BJ (cell line): ENCODE results near the gene CFDP1. TPM values are rescaled to one million over a fixed set of nuclear protein-coding genes. Genes with fewer than 3 reads are reported as not detected.

Source experiments
- CTCF ChIA-PET: fragments of 350-600 bp; formaldehyde crosslinking; extraction: SDS; loops from one replicate; lab custom pipeline; 2021; ENCODE audit warnings: antibody characterized with exemption, inconsistent platforms; lab: Yijun Ruan, JAX
- POLR2A ChIA-PET: fragments of 300-600 bp; sonication (Branson Sonifier 250); formaldehyde crosslinking; extraction: SDS; loops from one replicate; lab custom pipeline; 2021; ENCODE audit warnings: antibody characterized with exemption; lab: Charles Lee
- DNase-seq: peaks from one replicate; pipeline ENCODE4 v3.0.0-alpha.2; 2011; ENCODE audit warnings: low read depth
- H3K27me3 ChIP-seq: 2 replicates; pipeline ENCODE4 v1.6.0; 2011; ENCODE audit warnings: low read length; ENCODE audit not compliant: control insufficient read depth, insufficient read depth
- H3K36me3 ChIP-seq: 2 replicates; pipeline ENCODE4 v1.5.1; 2011; ENCODE audit warnings: low read length; ENCODE audit not compliant: control insufficient read depth, insufficient read depth
- H3K4me3 ChIP-seq: 2 replicates; pipeline ENCODE4 v1.5.1; 2011; ENCODE audit warnings: low read depth, mild to moderate bottlenecking, control low read depth, low read length
- polyA minus RNA-seq: library from RNA; depleted of rRNA, polyadenylated mRNA; stranded (reverse); fragments of >200 nt; gene quantifications from 2 replicates; pipeline ENCODE4 v1.2.3, GENCODE V29; 2011; rRNA and poly(A)+ RNA removed
- polyA plus RNA-seq: library from polyadenylated mRNA; depleted of rRNA; stranded (reverse); fragments of >200 nt; gene quantifications from 2 replicates; pipeline ENCODE4 v1.2.3, GENCODE V29; 2011; rRNA removed
- TF ChIP-seq, protein P1 (sequence below): IDR thresholded peaks from 2 replicates; pipeline ENCODE4 v1.5.1; 2011; ENCODE audit warnings: low read depth, mild to moderate bottlenecking, control low read depth, inconsistent platforms, low read length, moderate library complexity; ENCODE audit not compliant: insufficient read depth

Gene CFDP1
- polyA plus RNA-seq: 10.9 and 38.6 TPM in 2 replicates
- polyA minus RNA-seq: 7.1 and 8.3 TPM in 2 replicates

DNA sequence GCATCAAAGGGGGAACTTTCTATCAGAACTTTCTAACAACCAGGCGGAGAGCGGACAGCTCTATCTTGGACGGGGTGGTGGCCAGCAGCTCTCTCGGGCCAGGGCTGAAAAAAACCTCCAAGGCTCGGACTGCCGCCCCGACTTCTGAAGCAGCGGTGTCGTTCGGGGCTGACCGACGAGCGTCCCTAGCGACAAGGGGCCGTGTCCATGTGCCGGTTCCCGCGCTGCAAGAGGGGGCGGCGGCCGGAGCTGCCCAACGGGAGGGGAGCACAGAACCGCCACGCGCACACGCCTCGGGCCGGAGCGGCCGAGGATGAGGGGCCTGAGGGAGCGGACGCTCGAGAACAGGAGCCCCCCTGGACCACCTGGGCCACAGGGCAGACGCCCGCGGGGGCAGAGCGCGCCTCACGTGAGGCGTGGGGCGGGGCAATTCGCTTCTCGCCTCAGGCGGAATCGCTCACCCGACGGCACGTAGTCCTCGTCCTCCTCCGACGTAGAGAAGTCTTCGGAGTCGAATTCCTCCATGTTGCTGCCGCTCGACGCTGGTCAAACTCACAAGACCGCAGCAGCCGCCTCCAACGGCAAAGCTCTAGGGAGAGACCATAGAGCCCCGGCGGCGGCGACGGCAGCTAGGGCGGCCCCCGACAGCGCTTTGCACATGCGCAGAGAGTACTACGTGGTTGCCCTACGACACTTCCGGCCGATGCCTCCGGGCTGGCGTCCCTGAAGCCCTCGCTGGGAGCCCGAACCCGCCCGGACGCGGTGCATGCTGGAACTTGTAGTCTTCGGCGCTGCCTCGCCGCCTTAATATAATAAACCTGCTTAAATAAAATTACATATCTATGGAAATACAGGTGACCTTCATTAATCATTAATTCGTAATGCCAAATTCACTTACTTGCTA, at the start of gene CFDP1:
Gene CFDP1 (minus strand): TSS at position 676 of the 904 bp plus-strand sequence. CDS start 151 bp downstream, at position 525.
- CTCF ChIA-PET: interaction anchor here (0.7 to 2.2 kb wide), 7 partner anchors 10 to 234 kb away, joined by 3 to 10 read pairs (median 4); partner anchors contain the start of gene TMEM170A
- peak; percentile 52 for DNase-seq
- Histone ChIP-seq H3K4me3 (peak within 1 kb of the TSS; percentile 99), H3K36me3 (no peaks in the 10 kb centered on the region), H3K27me3 (no peaks in the 10 kb centered on the region)
- TF ChIP-seq, protein P1, sequence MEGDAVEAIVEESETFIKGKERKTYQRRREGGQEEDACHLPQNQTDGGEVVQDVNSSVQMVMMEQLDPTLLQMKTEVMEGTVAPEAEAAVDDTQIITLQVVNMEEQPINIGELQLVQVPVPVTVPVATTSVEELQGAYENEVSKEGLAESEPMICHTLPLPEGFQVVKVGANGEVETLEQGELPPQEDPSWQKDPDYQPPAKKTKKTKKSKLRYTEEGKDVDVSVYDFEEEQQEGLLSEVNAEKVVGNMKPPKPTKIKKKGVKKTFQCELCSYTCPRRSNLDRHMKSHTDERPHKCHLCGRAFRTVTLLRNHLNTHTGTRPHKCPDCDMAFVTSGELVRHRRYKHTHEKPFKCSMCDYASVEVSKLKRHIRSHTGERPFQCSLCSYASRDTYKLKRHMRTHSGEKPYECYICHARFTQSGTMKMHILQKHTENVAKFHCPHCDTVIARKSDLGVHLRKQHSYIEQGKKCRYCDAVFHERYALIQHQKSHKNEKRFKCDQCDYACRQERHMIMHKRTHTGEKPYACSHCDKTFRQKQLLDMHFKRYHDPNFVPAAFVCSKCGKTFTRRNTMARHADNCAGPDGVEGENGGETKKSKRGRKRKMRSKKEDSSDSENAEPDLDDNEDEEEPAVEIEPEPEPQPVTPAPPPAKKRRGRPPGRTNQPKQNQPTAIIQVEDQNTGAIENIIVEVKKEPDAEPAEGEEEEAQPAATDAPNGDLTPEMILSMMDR: no peak
- POLR2A ChIA-PET: interaction anchor here (0.6 kb wide), 1 partner anchor 11 kb away, joined by 6 read pairs; no protein-coding TSS in a partner anchor

DNA sequence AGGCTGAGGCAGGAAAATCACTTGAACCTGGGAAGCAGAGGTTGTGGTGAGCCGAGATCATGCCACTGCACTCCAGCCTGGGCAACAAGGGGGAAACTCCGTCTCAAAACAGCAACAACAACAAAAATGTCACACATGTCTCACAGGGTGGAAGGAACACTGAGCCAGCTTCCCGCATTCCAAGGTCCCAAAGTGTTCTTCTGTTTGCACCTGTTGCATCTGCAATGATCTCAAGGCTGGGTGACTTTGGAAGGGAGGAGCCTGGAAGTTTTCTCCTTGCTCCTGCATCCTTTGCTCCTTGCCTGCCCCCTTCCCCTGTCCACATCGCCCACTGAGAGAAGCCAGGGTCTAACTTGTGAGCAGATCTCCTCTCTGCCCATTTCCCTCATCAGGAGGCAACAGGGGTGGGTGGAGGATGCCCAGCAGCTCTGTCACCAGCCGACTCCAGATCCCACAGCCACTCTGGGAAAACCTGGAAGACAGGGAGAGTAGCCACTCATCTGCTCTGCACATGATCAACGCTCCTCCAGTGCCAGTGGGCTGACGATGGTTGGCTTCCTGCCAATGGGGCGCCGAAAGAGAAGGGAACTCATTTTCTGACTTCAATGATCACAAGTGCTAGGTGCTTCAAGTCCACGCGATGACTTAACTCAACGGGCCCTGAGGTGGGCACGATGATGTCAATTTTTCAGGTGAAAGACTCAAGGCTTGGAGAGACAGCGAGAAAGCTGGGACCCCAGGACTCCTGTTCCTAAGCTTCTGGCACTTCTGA, 49.3 kb upstream of the CFDP1 start:
- DNase-seq: no peak
- Histone ChIP-seq H3K4me3 (no peak overlapping the region), H3K27me3 (no peaks in the 10 kb centered on the region; the same call in none of the 2 replicates), H3K36me3 (no peaks in the 10 kb centered on the region)
- TF ChIP-seq, protein P1: no peak
- ChIA-PET POLR2A (no interaction called here), CTCF (interaction anchor here (1.2 to 1.7 kb wide), 2 partner anchors 11 to 138 kb away, joined by 3 to 5 read pairs; no protein-coding TSS in a partner anchor)

DNA sequence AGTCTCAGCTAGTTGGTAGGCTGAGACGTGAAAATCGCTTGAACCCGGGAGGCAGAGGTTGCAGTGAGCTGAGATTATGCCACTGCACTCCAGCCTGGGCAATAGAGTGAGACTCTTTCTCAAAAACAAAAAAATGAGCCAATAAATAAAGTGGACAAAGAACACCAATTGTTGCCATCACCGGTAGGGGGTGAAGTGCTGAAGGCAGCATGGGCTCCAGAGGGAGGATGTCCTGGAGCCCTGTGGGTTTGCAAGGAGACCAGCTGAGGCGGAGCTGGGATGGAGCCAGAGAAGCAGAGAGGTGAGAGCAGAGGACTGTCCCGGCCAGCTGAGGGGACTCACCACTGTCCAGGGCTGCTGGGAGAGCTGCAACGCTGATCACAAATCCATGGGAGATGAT, 48.2 kb upstream of the CFDP1 start:
- no peak overlapping the region for H3K4me3 ChIP-seq
- ChIA-PET POLR2A (no interaction called here), CTCF (no interaction called here)
- no peaks in the 10 kb centered on the region for H3K36me3 ChIP-seq
- peaks cover 2% of the 10 kb centered on the region; the same call in 1 of the 2 replicates for H3K27me3 ChIP-seq
- no peak for DNase-seq
- TF ChIP-seq, protein P1: no peak

DNA sequence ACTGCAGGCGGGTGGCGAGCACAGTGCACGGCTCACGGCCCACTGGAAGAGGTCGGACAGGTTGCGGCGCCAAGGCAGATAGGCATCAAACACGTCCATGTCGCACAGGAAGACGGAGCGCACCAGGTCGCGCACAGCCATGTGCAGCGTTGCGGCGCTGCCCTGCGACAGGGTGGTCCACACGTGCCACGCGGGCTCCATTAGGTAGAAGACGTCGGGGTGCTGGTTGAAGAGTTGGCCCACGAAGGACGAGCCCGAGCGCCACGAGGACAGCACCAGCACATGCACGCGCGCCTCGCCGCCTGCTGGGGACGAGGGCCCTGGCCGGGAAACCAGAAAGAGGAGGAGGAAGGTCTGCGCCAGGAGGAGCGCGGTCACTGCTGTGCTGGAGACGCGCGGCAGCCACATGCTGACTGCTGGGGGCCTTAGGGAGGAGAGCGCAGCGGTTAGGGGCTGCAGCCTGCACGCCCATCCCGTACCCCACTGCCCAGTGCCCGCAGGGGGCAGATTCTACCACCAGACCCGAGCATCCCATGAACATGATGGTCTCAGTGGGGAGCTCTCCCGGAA, 46.2 kb upstream of the CFDP1 start:
- peaks cover 2% of the 10 kb centered on the region; the same call in 1 of the 2 replicates for H3K27me3 ChIP-seq
- TF ChIP-seq, protein P1: no peak
- CTCF ChIA-PET: no interaction called here

More for the DNA sequence above, 46.2 kb upstream of the CFDP1 start:
- Histone ChIP-seq H3K4me3 (no peak overlapping the region), H3K36me3 (no peaks in the 10 kb centered on the region)
- DNase-seq: no peak
- POLR2A ChIA-PET: no interaction called here
